Neural cell (in vitro differentiated cells): ENCODE measurements around the gene PRDM15. TPM values are rescaled to one million over a fixed set of nuclear protein-coding genes. Genes with fewer than 3 reads are reported as not detected.

ENCODE experiments used
- H2AFZ ChIP-seq: fragments of 200-600, 300-800 bp; sonication (generic), shearing (Covaris generic); 2 replicates; pipeline ENCODE4 v1.6.0; 2014; ENCODE audit warnings: low read depth, mild to moderate bottlenecking, antibody characterized with exemption, low read length, moderate library complexity
- H3F3A ChIP-seq: fragments of 200-600 bp; shearing (Covaris generic); 2 replicates; pipeline ENCODE4 v1.6.1; 2016; ENCODE audit warnings: mild to moderate bottlenecking, moderate library complexity, mixed read lengths, antibody characterized with exemption, low read length; ENCODE audit not compliant: insufficient read depth, poor library complexity, severe bottlenecking
- H3K27ac ChIP-seq: fragments of 200-600, 300-800 bp; sonication (generic), shearing (Covaris generic); 2 replicates; pipeline ENCODE4 v1.5.1; 2014; ENCODE audit warnings: mild to moderate bottlenecking, low read length, moderate library complexity
- H3K27me3 ChIP-seq: fragments of 300-800, 200-600 bp; sonication (generic), shearing (Covaris generic); 2 replicates; pipeline ENCODE4 v1.6.0; 2014; ENCODE audit warnings: mild to moderate bottlenecking, low read depth, low read length, moderate library complexity; ENCODE audit not compliant: insufficient read depth
- H3K36me3 ChIP-seq: fragments of 300-800, 200-600 bp; sonication (generic), shearing (Covaris generic); 2 replicates; pipeline ENCODE4 v1.5.1; 2014; ENCODE audit warnings: mild to moderate bottlenecking, antibody characterized with exemption, low read length, moderate library complexity; ENCODE audit not compliant: insufficient read depth
- H3K4me2 ChIP-seq: fragments of 300-800, 200-600 bp; sonication (generic), shearing (Covaris generic); 2 replicates; pipeline ENCODE4 v1.6.0; 2014; ENCODE audit warnings: mild to moderate bottlenecking, low read length
- H3K4me3 ChIP-seq: fragments of 300-800, 200-600 bp; sonication (generic), shearing (Covaris generic); 2 replicates; pipeline ENCODE4 v1.5.1; 2014; ENCODE audit warnings: mild to moderate bottlenecking, low read length, moderate library complexity
- H3K79me2 ChIP-seq: fragments of 200-600 bp; shearing (Covaris generic); replicated peaks from 2 replicates; pipeline ENCODE4 v1.6.0; 2014; ENCODE audit warnings: mild to moderate bottlenecking, low read length, moderate library complexity; ENCODE audit not compliant: insufficient read depth
- H3K9ac ChIP-seq: fragments of 300-800, 200-600 bp; sonication (generic), shearing (Covaris generic); 2 replicates; pipeline ENCODE4 v1.6.1; 2016; ENCODE audit warnings: mild to moderate bottlenecking, low read length, mixed read lengths
- H3K9me2 ChIP-seq: fragments of 200-600 bp; shearing (Covaris generic); 2 replicates; pipeline ENCODE4 v1.6.1; 2016; ENCODE audit warnings: mild to moderate bottlenecking, low read length, mixed read lengths; ENCODE audit not compliant: insufficient read depth
- H3K9me3 ChIP-seq: fragments of 200-600, 300-800 bp; sonication (generic), shearing (Covaris generic); 2 replicates; pipeline ENCODE4 v1.6.1; 2016; ENCODE audit warnings: mild to moderate bottlenecking, mixed run types, low read length, moderate library complexity, mixed read lengths
- H4K20me1 ChIP-seq: fragments of 200-600 bp; shearing (Covaris generic); 2 replicates; pipeline ENCODE4 v1.6.1; 2016; ENCODE audit warnings: mild to moderate bottlenecking, mixed run types; ENCODE audit not compliant: insufficient read depth
- EP300 ChIP-seq: fragments of 450-650 bp; conservative IDR thresholded peaks from 2 replicates; pipeline ENCODE4 v1.6.1; 2014; ENCODE audit warnings: antibody characterized with exemption, mild to moderate bottlenecking, moderate library complexity; ENCODE audit not compliant: poor library complexity, severe bottlenecking
- EZH2 ChIP-seq: fragments of 200-600, 300-800 bp; shearing (Covaris generic), sonication (generic); IDR thresholded peaks from 2 replicates; pipeline ENCODE4 v1.6.1; 2014; ENCODE audit warnings: antibody characterized with exemption, low read length, borderline replicate concordance, mild to moderate bottlenecking; ENCODE audit not compliant: insufficient read depth, poor library complexity, severe bottlenecking
- MXI1 ChIP-seq: fragments of 450-650 bp; conservative IDR thresholded peaks from 2 replicates; pipeline ENCODE4 v1.6.1; 2014; ENCODE audit warnings: antibody characterized with exemption, mild to moderate bottlenecking; ENCODE audit not compliant: poor library complexity, severe bottlenecking
- POLR2AphosphoS5 ChIP-seq: IDR thresholded peaks from 2 replicates; pipeline ENCODE4 v1.6.1; 2012
- RAD21 ChIP-seq: fragments of 450-650 bp; conservative IDR thresholded peaks from 2 replicates; pipeline ENCODE4 v1.6.1; 2014; ENCODE audit warnings: antibody characterized with exemption, mild to moderate bottlenecking, moderate library complexity
- REST ChIP-seq: IDR thresholded peaks from 2 replicates; pipeline ENCODE4 v1.6.1; 2012; ENCODE audit warnings: borderline replicate concordance
- SMC3 ChIP-seq: fragments of 450-650 bp; conservative IDR thresholded peaks from 2 replicates; pipeline ENCODE4 v1.6.1; 2014; ENCODE audit warnings: antibody characterized with exemption, mild to moderate bottlenecking, moderate library complexity; ENCODE audit not compliant: poor library complexity
- TAF1 ChIP-seq: IDR thresholded peaks from 2 replicates; pipeline ENCODE4 v1.6.1; 2012; ENCODE audit warnings: low read depth
- polyA plus RNA-seq: library from polyadenylated mRNA; depleted of rRNA; stranded (reverse); fragments of >200 nt; gene quantifications from 2 replicates; pipeline ENCODE4 v1.2.3, GENCODE V29; 2014
- TF ChIP-seq, protein P1 (sequence below): fragments of 450-650 bp; IDR thresholded peaks from 2 replicates; pipeline ENCODE4 v1.5.1; 2014; ENCODE audit warnings: antibody characterized with exemption, mild to moderate bottlenecking, moderate library complexity; ENCODE audit not compliant: poor library complexity, severe bottlenecking

Gene PRDM15
- polyA plus RNA-seq, 1 donor from 2014 or later: 4.1 TPM

GRCh38 chr21:41821081-41821755 lies 57.9 kb downstream of the PRDM15 start:
- Histone ChIP-seq H3K36me3 (no peaks in the 10 kb centered on the region), H3K79me2 (no peaks in the 10 kb centered on the region), H4K20me1 (no peaks in the 10 kb centered on the region), H3K4me3 (no peak overlapping the region), H3K9me3 (no peaks in the 10 kb centered on the region), H2AFZ (no peak overlapping the region), H3K27me3 (no peaks in the 10 kb centered on the region), H3K4me2 (no peak overlapping the region), H3F3A (no peaks in the 10 kb centered on the region), H3K9ac (no peak overlapping the region), H3K9me2 (no peaks in the 10 kb centered on the region), H3K27ac (no peak overlapping the region)
- TF ChIP-seq, protein P1, sequence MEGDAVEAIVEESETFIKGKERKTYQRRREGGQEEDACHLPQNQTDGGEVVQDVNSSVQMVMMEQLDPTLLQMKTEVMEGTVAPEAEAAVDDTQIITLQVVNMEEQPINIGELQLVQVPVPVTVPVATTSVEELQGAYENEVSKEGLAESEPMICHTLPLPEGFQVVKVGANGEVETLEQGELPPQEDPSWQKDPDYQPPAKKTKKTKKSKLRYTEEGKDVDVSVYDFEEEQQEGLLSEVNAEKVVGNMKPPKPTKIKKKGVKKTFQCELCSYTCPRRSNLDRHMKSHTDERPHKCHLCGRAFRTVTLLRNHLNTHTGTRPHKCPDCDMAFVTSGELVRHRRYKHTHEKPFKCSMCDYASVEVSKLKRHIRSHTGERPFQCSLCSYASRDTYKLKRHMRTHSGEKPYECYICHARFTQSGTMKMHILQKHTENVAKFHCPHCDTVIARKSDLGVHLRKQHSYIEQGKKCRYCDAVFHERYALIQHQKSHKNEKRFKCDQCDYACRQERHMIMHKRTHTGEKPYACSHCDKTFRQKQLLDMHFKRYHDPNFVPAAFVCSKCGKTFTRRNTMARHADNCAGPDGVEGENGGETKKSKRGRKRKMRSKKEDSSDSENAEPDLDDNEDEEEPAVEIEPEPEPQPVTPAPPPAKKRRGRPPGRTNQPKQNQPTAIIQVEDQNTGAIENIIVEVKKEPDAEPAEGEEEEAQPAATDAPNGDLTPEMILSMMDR: no peak
- TF ChIP-seq EZH2 (no peak), TAF1 (no peak), POLR2AphosphoS5 (no peak), SMC3 (no peak), REST (no peak), EP300 (no peak), MXI1 (no peak), RAD21 (no peak)

GRCh38 chr21:41820384-41821080 lies 58.6 kb downstream of the PRDM15 start:
- no peaks in the 10 kb centered on the region for H3K9me2 ChIP-seq
- H3F3A ChIP-seq: no peaks in the 10 kb centered on the region
- TF ChIP-seq SMC3: no peak
- TF ChIP-seq RAD21: no peak
- TF ChIP-seq, protein P1: no peak
- TF ChIP-seq EZH2: no peak
- no peak for TF ChIP-seq EP300
- no peak for TF ChIP-seq POLR2AphosphoS5
- no peak for TF ChIP-seq REST
- TF ChIP-seq MXI1: no peak
- TF ChIP-seq TAF1: no peak
- H3K9me3 ChIP-seq: no peaks in the 10 kb centered on the region
- no peaks in the 10 kb centered on the region for H3K36me3 ChIP-seq
- no peaks in the 10 kb centered on the region for H3K27me3 ChIP-seq
- H3K4me2 ChIP-seq: no peak overlapping the region
- no peaks in the 10 kb centered on the region for H4K20me1 ChIP-seq
- H3K9ac ChIP-seq: no peak overlapping the region
- H3K79me2 ChIP-seq: no peaks in the 10 kb centered on the region
- H3K27ac ChIP-seq: no peak overlapping the region
- H2AFZ ChIP-seq: no peak overlapping the region
- no peak overlapping the region for H3K4me3 ChIP-seq
